Activated CD8-positive, alpha-beta memory T cell treated with anti-CD3 and anti-CD28 coated beads for 1 hour (primary cell): Measurements from ENCODE around the gene PTCH2.

Source experiments
- DNase-seq, 2 donors: peaks; one replicate each; pipeline ENCODE4 v3.0.0-alpha.2; 2020; ENCODE audit warnings: low read depth in 1 of 2; ENCODE audit errors: extremely low read depth in 1 of 2

PTCH2 gene

GRCh38 chr1:44785029-44785380 is 58.0 kb downstream of the PTCH2 start:
- DNase-seq, result no peak

GRCh38 chr1:44784094-44785028 is 58.7 kb downstream of the PTCH2 start:
- no peak for DNase-seq

GRCh38 chr1:44783697-44784093 is 59.4 kb downstream of the PTCH2 start:
- DNase-seq, result no peak

GRCh38 chr1:44780583-44781121 is 62.4 kb downstream of the PTCH2 start:
- DNase-seq, result no peak

GRCh38 chr1:44778705-44779576 is 64.1 kb downstream of the PTCH2 start:
- DNase-seq, result no peak

- no peak for DNase-seq
Observed at GRCh38 chr1:44777969-44778635, 65.0 kb downstream of the PTCH2 start.

GRCh38 chr1:44777547-44777946 is 65.5 kb downstream of the PTCH2 start:
- no peak for DNase-seq

GRCh38 chr1:44776730-44777068 is 66.4 kb downstream of the PTCH2 start:
- DNase-seq, result no peak

- DNase-seq, result no peak
Observed at GRCh38 chr1:44775930-44776729, 66.9 kb downstream of the PTCH2 start.

- DNase-seq, result peak; percentile 69 to 80
Observed at GRCh38 chr1:44775078-44775929, 67.7 kb downstream of the PTCH2 start, which contains the start of gene RPS8. TSS of gene RPS8 (plus strand) at chr1:44775540. CDS start at chr1:44775597, 57 bp downstream.
